Measurements from ENCODE around the gene KCNE4. TPM values are rescaled to one million over a fixed set of nuclear protein-coding genes. Genes with fewer than 3 reads are reported as not detected.

The KCNE4 gene
- total RNA-seq, 1 donor from 2014 or later = 0.27 TPM

DNA sequence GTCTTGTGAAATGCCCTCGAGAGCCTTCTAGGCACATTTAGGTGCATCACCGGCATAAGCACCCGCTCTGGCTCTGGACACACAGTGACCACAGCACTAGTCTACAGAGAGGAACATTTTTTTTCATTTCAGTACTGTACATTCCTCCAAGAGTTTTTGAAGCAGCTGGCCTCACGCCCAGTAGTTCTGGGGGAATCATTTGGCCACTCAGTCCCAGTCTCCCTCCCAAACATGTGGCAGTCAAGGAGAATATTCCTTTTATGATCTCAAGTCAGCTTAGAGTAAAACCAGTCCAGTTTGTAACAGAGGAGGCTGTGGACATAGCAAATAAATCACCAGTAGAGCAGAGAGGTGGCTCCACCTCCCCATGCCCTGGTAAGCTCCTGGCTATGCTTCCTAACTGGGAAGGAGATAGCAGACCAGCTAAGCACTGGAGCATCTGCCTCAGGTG, 48.1 kb downstream of the KCNE4 start:
- FAIRE-seq (peak; percentile 23), DNase-seq (ENCODE audit: low read depth) (peak; percentile 73)
- Mint-ChIP-seq H3K9me3 (ENCODE audit: unreplicated experiment) (peaks cover 2% of the 10 kb centered on the region), H3K4me3 (ENCODE audit: unreplicated experiment) (no peak overlapping the region), H3K27me3 (ENCODE audit: low read depth, unreplicated experiment) (peaks cover 2% of the 10 kb centered on the region), H3K4me1 (ENCODE audit: low read depth, unreplicated experiment) (peaks cover 16% of the 10 kb centered on the region), H3K27ac (ENCODE audit: unreplicated experiment) (peak overlapping the region; percentile 86), H3K36me3 (ENCODE audit: low read depth, unreplicated experiment) (no peaks in the 10 kb centered on the region)
- TF ChIP-seq EZH2 (IDR thresholded peaks at IDR 0.05; ENCODE audit: insufficient read depth, low read length) = no peak
- TF ChIP-seq, protein P1, sequence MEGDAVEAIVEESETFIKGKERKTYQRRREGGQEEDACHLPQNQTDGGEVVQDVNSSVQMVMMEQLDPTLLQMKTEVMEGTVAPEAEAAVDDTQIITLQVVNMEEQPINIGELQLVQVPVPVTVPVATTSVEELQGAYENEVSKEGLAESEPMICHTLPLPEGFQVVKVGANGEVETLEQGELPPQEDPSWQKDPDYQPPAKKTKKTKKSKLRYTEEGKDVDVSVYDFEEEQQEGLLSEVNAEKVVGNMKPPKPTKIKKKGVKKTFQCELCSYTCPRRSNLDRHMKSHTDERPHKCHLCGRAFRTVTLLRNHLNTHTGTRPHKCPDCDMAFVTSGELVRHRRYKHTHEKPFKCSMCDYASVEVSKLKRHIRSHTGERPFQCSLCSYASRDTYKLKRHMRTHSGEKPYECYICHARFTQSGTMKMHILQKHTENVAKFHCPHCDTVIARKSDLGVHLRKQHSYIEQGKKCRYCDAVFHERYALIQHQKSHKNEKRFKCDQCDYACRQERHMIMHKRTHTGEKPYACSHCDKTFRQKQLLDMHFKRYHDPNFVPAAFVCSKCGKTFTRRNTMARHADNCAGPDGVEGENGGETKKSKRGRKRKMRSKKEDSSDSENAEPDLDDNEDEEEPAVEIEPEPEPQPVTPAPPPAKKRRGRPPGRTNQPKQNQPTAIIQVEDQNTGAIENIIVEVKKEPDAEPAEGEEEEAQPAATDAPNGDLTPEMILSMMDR (IDR thresholded peaks at IDR 0.05; ENCODE audit: insufficient read depth, low read depth, low read length) = no peak
- Histone ChIP-seq H4K20me1 (ENCODE audit: insufficient read depth, low read length) (no peaks in the 10 kb centered on the region), H3K4me2 (ENCODE audit: low read length) (no peak overlapping the region), H3K4me3 (ENCODE audit: insufficient read depth, low read depth, low read length) (no peak overlapping the region), H3K9ac (ENCODE audit: low read length) (no peak overlapping the region), H3K9me3 (ENCODE audit: insufficient read depth, low read depth, low read length) (no peaks in the 10 kb centered on the region), H3K36me3 (ENCODE audit: insufficient read depth, low read length) (no peaks in the 10 kb centered on the region), H2AFZ (ENCODE audit: low read depth, low read length) (no peak overlapping the region), H3K79me2 (ENCODE audit: insufficient read depth, low read length) (no peaks in the 10 kb centered on the region), H3K4me1 (ENCODE audit: insufficient read depth, low read length) (no peaks in the 10 kb centered on the region), H3K27ac (ENCODE audit: low read depth, low read length) (no peak overlapping the region), H3K27me3 (ENCODE audit: insufficient read depth, low read length) (no peaks in the 10 kb centered on the region)

DNA sequence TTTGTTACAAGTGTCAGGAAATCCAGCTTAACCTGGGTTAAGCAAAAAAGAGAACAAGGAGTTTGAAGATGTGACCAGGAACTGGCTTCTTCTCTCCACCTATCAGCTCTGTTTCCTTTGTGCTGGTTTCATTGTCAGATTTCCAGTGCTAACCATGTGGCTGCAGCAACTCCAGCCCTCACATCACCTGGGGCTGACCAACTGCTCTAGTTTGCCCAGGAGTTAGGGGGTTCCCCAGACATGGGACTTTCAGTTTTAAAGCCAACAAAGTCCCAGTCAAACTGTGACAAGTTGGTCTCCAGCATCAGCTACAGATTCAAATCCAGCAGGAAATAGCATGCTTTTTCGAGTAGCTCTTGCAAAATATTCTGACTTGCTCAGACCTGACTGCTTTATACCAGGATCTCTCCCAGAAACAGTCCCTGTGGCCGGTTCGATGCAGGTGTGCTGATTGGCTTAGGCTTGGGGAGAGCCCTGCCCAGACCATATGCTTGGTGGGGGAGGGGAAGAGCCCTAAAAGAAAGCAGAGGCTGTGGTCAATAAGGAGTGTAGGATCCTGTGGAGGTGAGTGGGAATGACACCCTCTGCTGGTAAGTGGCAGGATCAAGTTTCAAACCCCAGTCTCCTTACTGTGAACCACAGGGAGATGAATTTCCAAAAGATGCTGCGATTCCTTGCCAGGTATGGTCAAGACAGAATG, 49.5 kb downstream of the KCNE4 start:
- H3K36me3 ChIP-seq (ENCODE audit: insufficient read depth, low read length) = no peaks in the 10 kb centered on the region
- no peak overlapping the region for H2AFZ ChIP-seq (ENCODE audit: low read depth, low read length)
- Mint-ChIP-seq H3K4me3 (ENCODE audit: unreplicated experiment) (no peak overlapping the region), H3K27ac (ENCODE audit: unreplicated experiment) (no peak overlapping the region), H3K27me3 (ENCODE audit: low read depth, unreplicated experiment) (peaks cover 2% of the 10 kb centered on the region), H3K9me3 (ENCODE audit: unreplicated experiment) (peaks cover 2% of the 10 kb centered on the region), H3K4me1 (ENCODE audit: low read depth, unreplicated experiment) (peaks cover 16% of the 10 kb centered on the region), H3K36me3 (ENCODE audit: low read depth, unreplicated experiment) (no peaks in the 10 kb centered on the region)
- no peaks in the 10 kb centered on the region for H4K20me1 ChIP-seq (ENCODE audit: insufficient read depth, low read length)
- no peaks in the 10 kb centered on the region for H3K27me3 ChIP-seq (ENCODE audit: insufficient read depth, low read length)
- H3K9ac ChIP-seq (ENCODE audit: low read length) = no peak overlapping the region
- FAIRE-seq = peak; percentile 17
- no peaks in the 10 kb centered on the region for H3K4me1 ChIP-seq (ENCODE audit: insufficient read depth, low read length)
- DNase-seq (ENCODE audit: low read depth) = no peak
- no peak overlapping the region for H3K4me2 ChIP-seq (ENCODE audit: low read length)
- H3K27ac ChIP-seq (ENCODE audit: low read depth, low read length) = no peak overlapping the region
- no peaks in the 10 kb centered on the region for H3K79me2 ChIP-seq (ENCODE audit: insufficient read depth, low read length)
- no peak overlapping the region for H3K4me3 ChIP-seq (ENCODE audit: insufficient read depth, low read depth, low read length)
- TF ChIP-seq EZH2 (IDR thresholded peaks at IDR 0.05; ENCODE audit: insufficient read depth, low read length) = no peak
- TF ChIP-seq, protein P1 (IDR thresholded peaks at IDR 0.05; ENCODE audit: insufficient read depth, low read depth, low read length) = peak; percentile 51
- no peaks in the 10 kb centered on the region for H3K9me3 ChIP-seq (ENCODE audit: insufficient read depth, low read depth, low read length)

DNA sequence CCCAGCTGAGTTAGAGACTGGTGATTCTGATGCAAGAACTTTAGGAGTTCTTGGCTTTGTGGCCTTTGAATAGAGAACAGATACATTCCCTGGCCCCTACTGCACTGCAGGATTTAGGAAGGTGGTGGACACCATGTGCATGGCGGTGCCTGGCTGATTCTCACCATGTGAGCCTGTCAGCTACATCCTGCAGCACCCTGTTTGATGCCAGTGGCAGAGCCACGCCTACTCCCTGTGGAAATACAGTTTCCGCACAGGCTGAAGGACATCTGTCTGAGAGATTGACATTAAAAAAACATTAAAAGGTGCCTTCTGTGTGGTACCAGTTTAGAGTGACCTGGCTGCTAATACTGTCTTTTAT, 50.0 kb downstream of the KCNE4 start:
- H3K4me1 Mint-ChIP-seq (ENCODE audit: low read depth, unreplicated experiment) = peaks cover 16% of the 10 kb centered on the region
- no peak overlapping the region for H3K27ac ChIP-seq (ENCODE audit: low read depth, low read length)
- H3K36me3 ChIP-seq (ENCODE audit: insufficient read depth, low read length) = no peaks in the 10 kb centered on the region
- DNase-seq (ENCODE audit: low read depth) (no peak), FAIRE-seq (no peak)
- no peak for TF ChIP-seq EZH2 (IDR thresholded peaks at IDR 0.05; ENCODE audit: insufficient read depth, low read length)
- TF ChIP-seq, protein P1 (IDR thresholded peaks at IDR 0.05; ENCODE audit: insufficient read depth, low read depth, low read length) = no peak
- no peak overlapping the region for H3K27ac Mint-ChIP-seq (ENCODE audit: unreplicated experiment)
- H3K9me3 ChIP-seq (ENCODE audit: insufficient read depth, low read depth, low read length) = no peaks in the 10 kb centered on the region
- no peaks in the 10 kb centered on the region for H3K27me3 ChIP-seq (ENCODE audit: insufficient read depth, low read length)
- no peak overlapping the region for H3K4me3 ChIP-seq (ENCODE audit: insufficient read depth, low read depth, low read length)
- peaks cover 2% of the 10 kb centered on the region for H3K9me3 Mint-ChIP-seq (ENCODE audit: unreplicated experiment)
- H3K4me2 ChIP-seq (ENCODE audit: low read length) = no peak overlapping the region
- no peaks in the 10 kb centered on the region for H3K4me1 ChIP-seq (ENCODE audit: insufficient read depth, low read length)
- H3K4me3 Mint-ChIP-seq (ENCODE audit: unreplicated experiment) = no peak overlapping the region
- no peak overlapping the region for H2AFZ ChIP-seq (ENCODE audit: low read depth, low read length)
- no peaks in the 10 kb centered on the region for H4K20me1 ChIP-seq (ENCODE audit: insufficient read depth, low read length)
- H3K27me3 Mint-ChIP-seq (ENCODE audit: low read depth, unreplicated experiment) = peaks cover 2% of the 10 kb centered on the region
- H3K36me3 Mint-ChIP-seq (ENCODE audit: low read depth, unreplicated experiment) = no peaks in the 10 kb centered on the region
- H3K9ac ChIP-seq (ENCODE audit: low read length) = no peak overlapping the region
- no peaks in the 10 kb centered on the region for H3K79me2 ChIP-seq (ENCODE audit: insufficient read depth, low read length)
